Upper lobe of left lung (tissue), 6 donors: ENCODE results near the gene PPA1. TPM values are rescaled to one million over a fixed set of nuclear protein-coding genes. Genes with fewer than 3 reads are reported as not detected.
"Not testable (repeated sequence)": the region's sequence is repeated elsewhere in the genome, so short reads cannot be mapped to it uniquely, and the experiment has no call there.

Experiments used
- ATAC-seq, 2 donors: fragments of 200-7000 bp; cut with Tn5 transposase; one replicate each; pipeline ENCODE4 v1.9.1; 2022; ENCODE audit warnings: mild to moderate bottlenecking in 2 of 2, moderate library complexity in 2 of 2; ENCODE audit not compliant: low FRiP score in 2 of 2
- DNase-seq, 2 donors: peaks; one replicate each; pipeline ENCODE4 v3.0.0-alpha.2; 2019 to 2020
- H3K27ac ChIP-seq, 4 donors: fragments of 200-600 bp; sonication (generic); one replicate each; pipeline ENCODE4 v1.5.1; 2016 to 2019
- H3K27me3 ChIP-seq, 4 donors: fragments of 200-600 bp; sonication (generic); one replicate each; pipeline ENCODE4 v1.5.1; 2017 to 2019
- H3K36me3 ChIP-seq, 4 donors: fragments of 200-600 bp; sonication (generic); one replicate each; pipeline ENCODE4 v1.5.1; 2016 to 2019
- H3K4me1 ChIP-seq, 4 donors: fragments of 200-600 bp; sonication (generic); one replicate each; pipeline ENCODE4 v1.5.1; 2018 to 2019
- H3K4me3 ChIP-seq, 4 donors: fragments of 200-600 bp; sonication (generic); one replicate each; pipeline ENCODE4 v1.5.1; 2017 to 2019; ENCODE audit warnings: mild to moderate bottlenecking in 2 of 4, moderate library complexity in 1 of 4
- H3K9me3 ChIP-seq, 4 donors: fragments of 200-600 bp; sonication (generic); one replicate each; pipeline ENCODE4 v1.5.1; 2018 to 2019
- CTCF ChIP-seq, 6 experiments: fragments of 450-650 bp in 4 of 6; fragments of 200-600 bp in 2 of 6; sonication (generic) in 2 of 6; IDR thresholded peaks; one replicate each; pipeline ENCODE4 v1.5.1; 2016 to 2019; ENCODE audit warnings: antibody characterized with exemption in 6 of 6
- EP300 ChIP-seq, 4 donors: sonication (generic); formaldehyde crosslinking; IDR thresholded peaks; one replicate each; pipeline ENCODE4 v1.5.1; 2017; ENCODE audit warnings: antibody characterized with exemption in 4 of 4, control low read depth in 2 of 4
- POLR2A ChIP-seq, 4 donors: fragments of 450-650 bp; IDR thresholded peaks; one replicate each; pipeline ENCODE4 v1.5.1; 2016 to 2017; ENCODE audit warnings: antibody characterized with exemption in 4 of 4, mild to moderate bottlenecking in 2 of 4
- POLR2AphosphoS5 ChIP-seq, 2 donors: sonication (generic); formaldehyde crosslinking; IDR thresholded peaks; one replicate each; pipeline ENCODE4 v1.5.1; 2017; ENCODE audit warnings: antibody characterized with exemption in 2 of 2
- WGBS, 2 donors: methylation state at CpG; one replicate each; pipeline ENCODE4 v1.1.5; 2017 to 2018; 5-methylcytosine and 5-hydroxymethylcytosine counted together
- total RNA-seq, 6 donors: library from RNA; depleted of rRNA in 4 of 6; stranded (reverse); fragments of >200 nt in 4 of 6; gene quantifications; one replicate each; pipeline versions ENCODE4 v1.1.0 to v1.2.1, GENCODE V29; 2016 to 2021
- donor health status: DM: no; HTN: no; CAD: no; lungs with moderate emphysema.
- donor health status: DM: no; HTN: yes; CAD: no; lungs with severe emphysema.

The PPA1 gene
- total RNA-seq, 6 donors from 2014 or later: 46.1 to 205 (median 154) TPM

GRCh38 chr10:70260734-70261133, 27.5 kb upstream of the PPA1 start:
- H3K4me1 ChIP-seq: peaks cover 0 to 6% (median 3%) of the 10 kb centered on the region in 4 donors
- ATAC-seq: no peak
- no peaks in the 10 kb centered on the region for H3K36me3 ChIP-seq
- DNase-seq: no peak
- H3K9me3 ChIP-seq: peaks cover 0 to 10% (median 1%) of the 10 kb centered on the region in 4 donors
- TF ChIP-seq EP300 (IDR thresholded peaks at IDR 0.05) (no peak), POLR2A (IDR thresholded peaks at IDR 0.05) (no peak), CTCF (IDR thresholded peaks at IDR 0.05) (no peak), POLR2AphosphoS5 (IDR thresholded peaks at IDR 0.05) (no peak)
- 85 to 96% methylated on average over 2 to 3 of the region's 3 CpGs for WGBS, 2 donors
- no peak overlapping the region for H3K4me3 ChIP-seq
- peaks cover 0 to 3% (median 2%) of the 10 kb centered on the region in 4 donors for H3K27me3 ChIP-seq
- no peak overlapping the region for H3K27ac ChIP-seq

- Histone ChIP-seq H3K36me3 (no peaks in the 10 kb centered on the region), H3K4me1 (peaks cover 2 to 11% (median 8%) of the 10 kb centered on the region in 4 donors), H3K4me3 (no peak overlapping the region), H3K9me3 (peaks cover 0 to 10% (median 1%) of the 10 kb centered on the region in 4 donors), H3K27me3 (peaks cover 0 to 7% (median 6%) of the 10 kb centered on the region in 4 donors), H3K27ac (no peak overlapping the region)
- 50 to 94% methylated on average over 1 of the region's 1 CpG for WGBS, 2 donors
- DNase-seq: no peak
- TF ChIP-seq EP300 (IDR thresholded peaks at IDR 0.05): no peak
- no peak for TF ChIP-seq CTCF (IDR thresholded peaks at IDR 0.05)
- TF ChIP-seq POLR2AphosphoS5 (IDR thresholded peaks at IDR 0.05): no peak
- TF ChIP-seq POLR2A (IDR thresholded peaks at IDR 0.05): no peak
- ATAC-seq: no peak
Measured at GRCh38 chr10:70260259-70260658, 27.0 kb upstream of the PPA1 start.

GRCh38 chr10:70258216-70258615, 25.0 kb upstream of the PPA1 start:
- Histone ChIP-seq H3K27me3 (peaks cover 0 to 13% (median 11%) of the 10 kb centered on the region in 4 donors), H3K4me3 (no peak overlapping the region), H3K9me3 (peaks cover 0 to 10% (median 1%) of the 10 kb centered on the region in 4 donors), H3K36me3 (no peaks in the 10 kb centered on the region), H3K4me1 (peaks cover 4 to 19% (median 13%) of the 10 kb centered on the region in 4 donors), H3K27ac (no peak overlapping the region)
- ATAC-seq: no peak
- no peak for DNase-seq
- WGBS, 2 donors: 82 to 84% methylated on average over 1 of the region's 1 CpG
- no peak for TF ChIP-seq POLR2A (IDR thresholded peaks at IDR 0.05)
- no peak for TF ChIP-seq EP300 (IDR thresholded peaks at IDR 0.05)
- TF ChIP-seq POLR2AphosphoS5 (IDR thresholded peaks at IDR 0.05): no peak
- TF ChIP-seq CTCF (IDR thresholded peaks at IDR 0.05): no peak

GRCh38 chr10:70257816-70258215, 24.6 kb upstream of the PPA1 start:
- ATAC-seq, DNase-seq: not testable (repeated sequence)
- 84 to 88% methylated on average over 8 of the region's 8 CpGs for WGBS, 2 donors

GRCh38 chr10:70256463-70256862, 23.2 kb upstream of the PPA1 start:
- ATAC-seq (no peak), DNase-seq (no peak)
- no peaks in the 10 kb centered on the region for H3K36me3 ChIP-seq
- peaks cover 4 to 19% (median 13%) of the 10 kb centered on the region in 4 donors for H3K4me1 ChIP-seq
- 75 to 89% methylated on average over 2 of the region's 2 CpGs for WGBS, 2 donors
- peaks cover 0 to 8% (median 1%) of the 10 kb centered on the region in 4 donors for H3K9me3 ChIP-seq
- no peak overlapping the region for H3K27ac ChIP-seq
- H3K27me3 ChIP-seq: peaks cover 0 to 13% (median 11%) of the 10 kb centered on the region in 4 donors
- TF ChIP-seq CTCF (IDR thresholded peaks at IDR 0.05) (no peak), EP300 (IDR thresholded peaks at IDR 0.05) (no peak)
- no peak overlapping the region for H3K4me3 ChIP-seq

More at GRCh38 chr10:70257816-70258215, 24.6 kb upstream of the PPA1 start:
- H3K27ac ChIP-seq, H3K4me3 ChIP-seq, H3K36me3 ChIP-seq, H3K9me3 ChIP-seq: not testable (repeated sequence)
- Histone ChIP-seq H3K4me1 (peaks cover 4 to 19% (median 13%) of the 10 kb centered on the region in 4 donors), H3K27me3 (peaks cover 0 to 13% (median 11%) of the 10 kb centered on the region in 4 donors)
